Measurements from ENCODE around the gene TMEM135.
"Not testable (repeated sequence)": the region's sequence is repeated elsewhere in the genome, so short reads cannot be mapped to it uniquely, and the experiment has no call there.

Gene TMEM135

DNA sequence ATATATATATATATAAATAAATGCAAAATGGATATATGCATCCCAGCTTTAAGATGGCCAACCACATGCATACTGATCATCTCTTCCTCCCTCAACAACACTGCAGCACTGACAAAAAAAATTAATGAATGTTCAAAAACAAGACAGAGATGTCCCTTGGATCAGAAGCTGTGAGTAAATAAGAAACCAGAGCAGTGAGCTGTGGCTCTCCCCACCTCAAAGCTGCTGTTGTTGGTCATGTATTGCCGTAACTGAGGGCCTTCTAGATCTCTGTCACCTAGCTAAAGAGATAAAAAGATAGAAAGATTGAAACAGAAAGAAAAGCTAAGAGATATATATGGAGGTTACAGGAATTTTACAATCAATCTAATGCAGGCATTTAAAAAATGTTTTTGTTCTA is 15.5 kb upstream of the TMEM135 start:
- H3K36me3 ChIP-seq: no peaks in the 10 kb centered on the region
- H3K27me3 ChIP-seq (ENCODE audit: insufficient read depth, low read depth, severe bottlenecking): no peaks in the 10 kb centered on the region
- TF ChIP-seq, protein P1, sequence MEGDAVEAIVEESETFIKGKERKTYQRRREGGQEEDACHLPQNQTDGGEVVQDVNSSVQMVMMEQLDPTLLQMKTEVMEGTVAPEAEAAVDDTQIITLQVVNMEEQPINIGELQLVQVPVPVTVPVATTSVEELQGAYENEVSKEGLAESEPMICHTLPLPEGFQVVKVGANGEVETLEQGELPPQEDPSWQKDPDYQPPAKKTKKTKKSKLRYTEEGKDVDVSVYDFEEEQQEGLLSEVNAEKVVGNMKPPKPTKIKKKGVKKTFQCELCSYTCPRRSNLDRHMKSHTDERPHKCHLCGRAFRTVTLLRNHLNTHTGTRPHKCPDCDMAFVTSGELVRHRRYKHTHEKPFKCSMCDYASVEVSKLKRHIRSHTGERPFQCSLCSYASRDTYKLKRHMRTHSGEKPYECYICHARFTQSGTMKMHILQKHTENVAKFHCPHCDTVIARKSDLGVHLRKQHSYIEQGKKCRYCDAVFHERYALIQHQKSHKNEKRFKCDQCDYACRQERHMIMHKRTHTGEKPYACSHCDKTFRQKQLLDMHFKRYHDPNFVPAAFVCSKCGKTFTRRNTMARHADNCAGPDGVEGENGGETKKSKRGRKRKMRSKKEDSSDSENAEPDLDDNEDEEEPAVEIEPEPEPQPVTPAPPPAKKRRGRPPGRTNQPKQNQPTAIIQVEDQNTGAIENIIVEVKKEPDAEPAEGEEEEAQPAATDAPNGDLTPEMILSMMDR (IDR thresholded peaks at IDR 0.05; ENCODE audit: low read depth, low read length): no peak
- no peak overlapping the region for H3K27ac ChIP-seq
- H3K9me3 ChIP-seq (ENCODE audit: severe bottlenecking): peaks cover 3% of the 10 kb centered on the region
- H3K4me3 ChIP-seq (ENCODE audit: low read depth, low read length): no peak overlapping the region
- DNase-seq: no peak

DNA sequence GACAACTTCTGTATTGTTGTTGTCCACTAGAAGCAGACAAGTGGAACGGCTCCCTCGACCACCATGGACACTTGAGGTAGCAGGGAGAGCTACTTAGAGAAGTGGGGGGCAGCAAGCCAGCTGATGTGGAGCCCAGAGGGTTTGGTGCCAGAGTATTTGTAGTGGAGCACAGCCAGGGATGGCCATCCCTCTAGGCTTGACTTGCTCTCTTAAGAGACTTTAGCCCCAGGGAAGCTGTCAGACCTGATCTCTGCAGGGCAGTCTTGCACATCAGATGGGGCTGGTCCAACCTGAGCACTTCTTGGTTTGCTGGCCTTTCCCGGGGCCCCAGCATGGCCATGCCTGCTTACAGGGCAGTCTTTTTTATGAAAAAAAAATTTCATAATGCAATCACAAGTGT is 15.0 kb upstream of the TMEM135 start:
- no peak for DNase-seq
- peaks cover 3% of the 10 kb centered on the region for H3K9me3 ChIP-seq (ENCODE audit: severe bottlenecking)
- H3K27me3 ChIP-seq (ENCODE audit: insufficient read depth, low read depth, severe bottlenecking): no peaks in the 10 kb centered on the region
- TF ChIP-seq, protein P1 (IDR thresholded peaks at IDR 0.05; ENCODE audit: low read depth, low read length): no peak
- H3K27ac ChIP-seq: no peak overlapping the region
- H3K36me3 ChIP-seq: no peaks in the 10 kb centered on the region
- H3K4me3 ChIP-seq (ENCODE audit: low read depth, low read length): no peak overlapping the region

DNA sequence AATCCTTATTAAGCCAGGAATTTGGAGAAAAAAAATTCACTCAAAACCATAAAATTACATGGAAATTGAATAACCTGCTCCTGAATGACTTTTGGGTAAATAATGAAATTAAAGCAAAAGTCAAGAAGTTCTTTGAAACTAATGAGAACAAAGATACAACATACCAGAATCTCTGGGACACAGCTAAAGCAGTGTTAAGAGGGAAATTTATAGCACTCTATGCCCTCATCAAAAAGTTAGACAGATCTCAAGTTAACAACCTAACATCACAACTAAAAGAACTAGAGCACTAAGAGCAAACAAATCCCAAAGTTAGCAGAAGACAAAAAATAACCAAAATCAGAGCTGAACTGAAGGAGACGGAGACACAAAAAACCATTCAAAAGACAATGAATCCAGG is 11.3 kb upstream of the TMEM135 start:
- H3K4me3 ChIP-seq (ENCODE audit: low read depth, low read length); H3K9me3 ChIP-seq (ENCODE audit: severe bottlenecking); DNase-seq; H3K36me3 ChIP-seq; H3K27ac ChIP-seq; H3K27me3 ChIP-seq (ENCODE audit: insufficient read depth, low read depth, severe bottlenecking): not testable (repeated sequence)

DNA sequence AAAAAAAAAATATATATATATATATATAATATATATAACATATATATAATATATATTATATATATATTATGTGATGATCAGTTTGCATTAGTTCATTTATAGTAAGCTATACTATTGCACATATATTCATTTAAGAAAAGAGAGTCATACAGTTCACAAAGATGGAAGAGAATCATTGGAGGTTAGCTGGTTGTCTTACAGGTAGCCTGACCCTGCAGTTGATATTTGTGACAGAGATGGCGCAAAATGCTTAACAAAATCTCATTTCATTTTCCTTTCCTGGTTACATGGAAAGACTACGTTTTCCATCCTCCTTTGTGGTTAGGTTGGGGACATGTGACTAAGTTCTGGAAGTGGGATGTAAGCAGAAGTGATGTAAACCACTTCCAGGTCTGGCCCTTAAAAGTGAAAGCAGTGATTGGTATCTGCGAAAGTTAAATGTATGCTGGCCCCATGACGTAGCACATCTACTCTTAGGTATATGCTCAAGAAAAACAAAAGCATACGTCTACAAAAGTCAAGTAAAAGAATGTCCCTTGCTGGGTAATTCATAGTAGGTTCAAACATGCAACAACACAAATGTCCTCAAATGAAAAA is 7.2 kb upstream of the TMEM135 start:
- no peak overlapping the region for H3K27ac ChIP-seq

DNA sequence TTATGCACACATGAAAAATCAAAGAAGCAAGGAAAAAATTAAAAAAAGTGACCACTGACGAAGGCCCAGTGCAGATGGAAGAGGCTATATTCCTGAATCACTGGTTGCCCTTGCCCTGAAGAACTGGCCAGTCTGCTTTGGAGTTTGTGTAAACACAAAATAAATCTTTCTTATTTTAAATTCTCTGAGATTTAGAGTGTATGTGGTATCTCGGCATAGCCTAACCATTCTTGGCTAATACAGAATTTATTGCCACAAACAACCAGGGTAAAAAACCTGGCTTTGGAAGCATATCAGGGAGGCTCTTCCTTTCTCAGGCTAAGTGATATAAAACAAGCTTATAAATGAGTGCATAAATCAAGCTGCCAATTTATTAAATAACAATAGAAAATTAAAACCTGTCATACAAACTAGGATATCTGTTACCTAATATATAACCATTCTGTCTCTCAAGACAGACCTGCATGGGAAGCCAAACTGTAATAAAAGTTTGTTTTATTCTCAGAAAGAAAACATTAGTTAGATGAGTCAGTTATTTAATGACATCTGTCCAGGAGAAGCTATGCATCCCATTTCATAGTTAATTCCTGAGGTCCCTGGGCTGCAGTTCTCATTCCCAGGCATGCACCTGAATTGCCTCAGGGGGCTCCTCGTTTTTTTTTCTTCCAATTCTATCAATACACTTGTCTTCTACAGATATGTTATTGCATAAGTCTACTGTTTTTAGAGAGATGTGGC is 6.1 kb upstream of the TMEM135 start:
- TF ChIP-seq, protein P1 (IDR thresholded peaks at IDR 0.05; ENCODE audit: low read depth, low read length): no peak
- H3K36me3 ChIP-seq: no peaks in the 10 kb centered on the region
- no peak for DNase-seq
- H3K27ac ChIP-seq: no peak overlapping the region
- H3K4me3 ChIP-seq (ENCODE audit: low read depth, low read length): no peak overlapping the region
- H3K9me3 ChIP-seq (ENCODE audit: severe bottlenecking): no peaks in the 10 kb centered on the region
- H3K27me3 ChIP-seq (ENCODE audit: insufficient read depth, low read depth, severe bottlenecking): no peaks in the 10 kb centered on the region

More for the DNA sequence above, 7.2 kb upstream of the TMEM135 start:
- Histone ChIP-seq H3K9me3 (ENCODE audit: severe bottlenecking) (no peaks in the 10 kb centered on the region), H3K4me3 (ENCODE audit: low read depth, low read length) (no peak overlapping the region), H3K27me3 (ENCODE audit: insufficient read depth, low read depth, severe bottlenecking) (no peaks in the 10 kb centered on the region), H3K36me3 (no peaks in the 10 kb centered on the region)
- TF ChIP-seq, protein P1 (IDR thresholded peaks at IDR 0.05; ENCODE audit: low read depth, low read length): no peak
- no peak for DNase-seq

DNA sequence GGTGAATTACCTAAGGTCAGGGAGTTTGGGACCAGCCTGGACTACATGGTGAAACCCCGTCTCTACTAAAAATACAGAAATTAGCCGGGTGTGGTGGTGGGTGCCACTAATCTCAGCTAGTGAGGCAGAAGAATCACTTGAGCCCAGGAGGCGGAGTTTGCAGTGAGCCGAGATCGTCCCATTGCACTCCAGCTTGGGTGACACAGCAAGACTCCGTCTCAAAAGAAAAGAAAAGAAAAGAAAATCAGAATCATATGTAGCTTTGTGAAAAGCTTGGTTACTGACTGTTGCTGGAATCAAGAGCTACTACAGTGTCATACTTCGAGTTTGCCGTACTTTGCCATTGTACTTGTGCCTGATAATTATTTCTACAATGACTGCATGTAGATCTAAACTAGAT is 4.2 kb upstream of the TMEM135 start:
- H3K27me3 ChIP-seq (ENCODE audit: insufficient read depth, low read depth, severe bottlenecking): no peaks in the 10 kb centered on the region
- no peaks in the 10 kb centered on the region for H3K9me3 ChIP-seq (ENCODE audit: severe bottlenecking)
- no peak overlapping the region for H3K27ac ChIP-seq
- no peaks in the 10 kb centered on the region for H3K36me3 ChIP-seq
- DNase-seq: no peak
- TF ChIP-seq, protein P1 (IDR thresholded peaks at IDR 0.05; ENCODE audit: low read depth, low read length): no peak
- no peak overlapping the region for H3K4me3 ChIP-seq (ENCODE audit: low read depth, low read length)

Data from WERI-Rb-1 (cell line).